Kidney (tissue), 14 donors: Measurements from ENCODE around the gene CNOT6. TPM values are rescaled to one million over a fixed set of nuclear protein-coding genes. Genes with fewer than 3 reads are reported as not detected.

Experiments
- DNase-seq, 5 donors: peaks; one replicate each; pipeline ENCODE4 v3.0.0-alpha.2; 2013 to 2020
- FAIRE-seq: peaks from 2 replicates; lab custom pipeline; 2012; peaks lifted over from hg19 to GRCh38; lab: Jason Lieb, UNC
- H3K27ac ChIP-seq, 2 donors: one replicate each; pipeline ENCODE4 v1.7.0; 2013; ENCODE audit warnings: low read depth in 2 of 2, low read length in 2 of 2, inconsistent platforms in 1 of 2
- H3K27me3 ChIP-seq: one replicate; pipeline ENCODE4 v1.7.1; 2013; ENCODE audit warnings: low read length, inconsistent platforms; ENCODE audit not compliant: control insufficient read depth, insufficient read depth
- H3K36me3 ChIP-seq, 3 donors: one replicate each; pipeline versions ENCODE4 v1.7.0 to v1.7.1; 2013; ENCODE audit warnings: low read length in 3 of 3, control low read depth in 1 of 3, inconsistent platforms in 1 of 3; ENCODE audit not compliant: insufficient read depth in 3 of 3, control insufficient read depth in 2 of 3
- H3K4me1 ChIP-seq, 3 donors: one replicate each; pipeline versions ENCODE4 v1.7.0 to v1.7.1; 2013; ENCODE audit warnings: low read length in 3 of 3, inconsistent platforms in 1 of 3, low read depth in 1 of 3; ENCODE audit not compliant: control insufficient read depth in 2 of 3, insufficient read depth in 2 of 3
- H3K4me3 ChIP-seq, 3 donors: one replicate each; pipeline versions ENCODE4 v1.7.0 to v1.8.1; 2013; ENCODE audit warnings: low read length in 3 of 3, control low read depth in 1 of 3, inconsistent platforms in 1 of 3
- H3K9ac ChIP-seq, 3 donors: one replicate each; pipeline versions ENCODE4 v1.7.0 to v1.7.1; 2013; ENCODE audit warnings: low read length in 3 of 3, control low read depth in 1 of 3, inconsistent platforms in 1 of 3
- H3K9me3 ChIP-seq, 3 donors: one replicate each; pipeline versions ENCODE4 v1.7.0 to v1.7.1; 2013; ENCODE audit warnings: low read length in 3 of 3, control low read depth in 1 of 3, inconsistent platforms in 1 of 3; ENCODE audit not compliant: control insufficient read depth in 2 of 3, insufficient read depth in 1 of 3
- intact Hi-C: fragments of 100-400 bp; cut with DNase I; formaldehyde crosslinking; loops from one replicate; pipeline ENCODE4 v1.11.1; 2022
- polyA plus RNA-seq: library from polyadenylated mRNA; stranded (reverse); fragments of 350-450 nt; fragmentation: Illumina TruSeq; extraction: RNeasy Lipid Tissue Mini Kit (QIAGEN cat#74804); gene quantifications from one replicate; pipeline ENCODE4 v1.2.3, GENCODE V29; 2014; ENCODE audit warnings: low read depth, low replicate concordance; ENCODE audit not compliant: insufficient read depth
- total RNA-seq: library from RNA; stranded (reverse); fragmentation: NEBNext Ultra II Directional; extraction: Animal tissue kit (Norgen Biotek cat#: 25700); gene quantifications from one replicate; pipeline ENCODE4 v1.2.1, GENCODE V29; 2021
- TF ChIP-seq, protein P1 (sequence below): IDR thresholded peaks from 3 replicates; pipeline ENCODE4 v1.5.1; 2012; ENCODE audit warnings: mild to moderate bottlenecking, moderate library complexity, borderline replicate concordance; ENCODE audit not compliant: insufficient read depth; ENCODE audit errors: extremely low read depth
- donor health status: control.
- donor health status: control.
- donor health status: control.
- donor health status: control.
- donor health status: control.
- donor health status: DM: yes; HTN: yes; CAD: no.
- donor health status: Normal renal cell carcinoma (clear cell type).

CNOT6 gene
- total and polyA plus RNA-seq, 2 donors from 2014 or later = 5.9 to 25.7 TPM

DNA sequence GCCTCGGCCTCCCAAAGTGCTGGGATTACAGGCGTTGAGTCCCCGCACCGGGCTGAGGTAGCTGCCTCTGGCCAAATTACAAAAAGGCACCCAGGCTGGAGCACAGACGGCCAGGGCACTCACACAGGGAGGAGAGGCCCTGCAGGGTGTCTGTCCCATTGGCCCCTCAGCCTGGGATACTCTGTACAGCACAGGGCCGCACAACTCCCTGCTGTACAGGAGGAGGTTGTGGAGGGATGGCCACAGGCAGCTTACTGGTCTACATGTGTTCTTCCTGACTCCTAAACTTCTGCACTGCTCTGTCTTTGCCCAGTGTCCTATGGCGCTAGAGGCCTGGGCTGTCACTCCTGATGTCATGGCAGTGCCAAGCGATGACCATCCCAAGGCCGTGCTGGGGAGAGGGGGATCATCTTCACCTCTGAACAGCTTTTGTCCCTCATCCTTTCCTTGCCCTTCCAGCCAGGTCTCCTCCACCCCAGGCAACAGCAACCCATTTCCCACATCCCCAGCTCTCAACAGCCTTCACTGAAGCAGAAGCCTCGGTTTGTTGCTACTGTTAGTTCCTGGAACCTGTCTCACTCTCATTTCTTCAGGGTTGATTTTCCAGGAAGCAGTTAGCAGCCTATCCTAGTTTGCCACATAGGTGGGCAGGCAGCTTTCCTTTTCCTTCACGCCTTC lies 1.8 kb upstream of the CNOT6 start:
- Histone ChIP-seq H3K9me3 (no peaks in the 10 kb centered on the region), H3K9ac (no peak overlapping the region), H3K4me3 (no peak overlapping the region), H3K27me3 (no peaks in the 10 kb centered on the region), H3K27ac (no peak overlapping the region), H3K36me3 (no peaks in the 10 kb centered on the region), H3K4me1 (peaks cover 0 to 7% (median 0%) of the 10 kb centered on the region in 3 donors)
- no peak for FAIRE-seq
- TF ChIP-seq, protein P1, sequence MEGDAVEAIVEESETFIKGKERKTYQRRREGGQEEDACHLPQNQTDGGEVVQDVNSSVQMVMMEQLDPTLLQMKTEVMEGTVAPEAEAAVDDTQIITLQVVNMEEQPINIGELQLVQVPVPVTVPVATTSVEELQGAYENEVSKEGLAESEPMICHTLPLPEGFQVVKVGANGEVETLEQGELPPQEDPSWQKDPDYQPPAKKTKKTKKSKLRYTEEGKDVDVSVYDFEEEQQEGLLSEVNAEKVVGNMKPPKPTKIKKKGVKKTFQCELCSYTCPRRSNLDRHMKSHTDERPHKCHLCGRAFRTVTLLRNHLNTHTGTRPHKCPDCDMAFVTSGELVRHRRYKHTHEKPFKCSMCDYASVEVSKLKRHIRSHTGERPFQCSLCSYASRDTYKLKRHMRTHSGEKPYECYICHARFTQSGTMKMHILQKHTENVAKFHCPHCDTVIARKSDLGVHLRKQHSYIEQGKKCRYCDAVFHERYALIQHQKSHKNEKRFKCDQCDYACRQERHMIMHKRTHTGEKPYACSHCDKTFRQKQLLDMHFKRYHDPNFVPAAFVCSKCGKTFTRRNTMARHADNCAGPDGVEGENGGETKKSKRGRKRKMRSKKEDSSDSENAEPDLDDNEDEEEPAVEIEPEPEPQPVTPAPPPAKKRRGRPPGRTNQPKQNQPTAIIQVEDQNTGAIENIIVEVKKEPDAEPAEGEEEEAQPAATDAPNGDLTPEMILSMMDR = no peak
- intact Hi-C loops = no loop called here
- no peak for DNase-seq

DNA sequence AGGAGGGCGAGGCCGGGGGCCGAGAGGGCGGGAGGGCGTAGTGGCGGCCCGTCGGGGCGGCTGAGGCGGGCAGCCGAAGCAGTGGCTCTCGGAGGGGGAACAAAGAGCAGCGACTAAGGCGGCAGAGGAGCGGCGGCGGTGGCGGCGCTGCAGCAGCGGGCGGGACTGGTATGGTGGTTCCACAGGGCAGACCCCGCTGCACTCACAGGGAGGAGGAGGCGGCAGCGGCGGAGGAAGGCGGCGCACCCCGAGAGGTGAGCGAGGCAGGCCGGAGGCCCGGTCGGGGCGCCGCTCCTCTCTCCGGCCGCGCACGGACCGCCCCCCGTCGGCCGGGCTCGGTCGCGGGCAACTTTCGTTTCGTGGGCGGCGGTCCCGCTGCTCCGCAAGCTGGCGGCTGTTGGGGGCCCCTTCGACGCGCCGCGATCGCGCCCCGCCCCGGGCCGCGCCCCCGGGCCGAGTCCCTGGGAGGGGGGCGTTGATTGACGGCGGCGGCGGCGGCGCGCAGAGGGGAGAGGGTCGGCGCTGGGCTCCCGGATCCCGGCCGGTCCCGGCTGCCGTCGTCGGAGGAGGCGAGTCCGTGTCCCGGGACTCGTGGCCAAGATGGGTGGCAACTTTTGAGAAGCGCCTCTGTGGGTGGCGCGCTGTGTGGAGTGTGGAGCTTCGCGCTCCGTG lies 467 bp downstream of the CNOT6 start:
- H3K36me3 ChIP-seq = no peaks in the 10 kb centered on the region
- H3K27ac ChIP-seq = peak overlapping the region; percentile 86 to 90
- TF ChIP-seq, protein P1 = no peak
- H3K9ac ChIP-seq = peak overlapping the region; percentile 48 to 65 (median 62)
- peak; percentile 43 to 82 (median 70) for DNase-seq
- no peak for FAIRE-seq
- H3K27me3 ChIP-seq = no peaks in the 10 kb centered on the region
- no peaks in the 10 kb centered on the region for H3K9me3 ChIP-seq
- peaks cover 0 to 7% (median 0%) of the 10 kb centered on the region in 3 donors for H3K4me1 ChIP-seq
- intact Hi-C loops = no loop called here
- peak overlapping the region; percentile 68 to 91 (median 74) for H3K4me3 ChIP-seq

DNA sequence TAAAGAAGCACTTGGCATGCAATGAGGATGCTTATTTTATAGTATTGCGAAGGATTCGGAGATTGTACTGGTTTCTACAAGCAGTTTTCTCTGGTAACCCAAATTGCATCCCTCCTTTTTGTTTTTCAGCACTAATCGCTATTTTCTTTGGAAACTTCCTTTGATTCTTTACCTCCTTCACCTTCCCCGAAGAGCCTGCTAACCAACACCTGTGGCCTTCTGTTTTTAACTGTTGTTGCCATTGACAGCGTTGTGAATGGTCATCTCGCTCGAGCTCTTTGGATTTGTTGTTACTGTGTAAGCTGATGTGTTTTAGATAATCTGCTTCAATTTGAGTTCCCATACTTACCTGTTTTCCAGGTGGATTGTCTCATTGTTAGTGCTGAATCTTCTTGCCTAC lies 1.1 kb downstream of the CNOT6 start:
- Histone ChIP-seq H3K4me1 (peaks cover 0 to 7% (median 0%) of the 10 kb centered on the region in 3 donors), H3K9me3 (no peaks in the 10 kb centered on the region), H3K4me3 (peak overlapping the region; percentile 68 to 91 (median 74)), H3K9ac (peak overlapping the region; percentile 38 to 62 (median 60)), H3K36me3 (no peaks in the 10 kb centered on the region), H3K27me3 (no peaks in the 10 kb centered on the region), H3K27ac (no peak overlapping the region)
- TF ChIP-seq, protein P1 = no peak
- intact Hi-C loops = no loop called here
- FAIRE-seq = no peak
- DNase-seq = peak in 2 of 5 donors; percentile 18 to 21
